IPS-18c (cell line): ENCODE measurements around the gene ACTG1.

ENCODE experiments used
- H3K4me3 ChIP-seq: 2 replicates; pipeline ENCODE4 v1.7.0; 2013; ENCODE audit warnings: low read depth, mild to moderate bottlenecking, low read length, moderate library complexity; ENCODE audit not compliant: insufficient read depth
- H3K9me3 ChIP-seq: one replicate; pipeline ENCODE4 v1.6.1; 2013; ENCODE audit warnings: mild to moderate bottlenecking, low read length, moderate library complexity; ENCODE audit not compliant: control insufficient read depth, insufficient read depth

Gene ACTG1

DNA sequence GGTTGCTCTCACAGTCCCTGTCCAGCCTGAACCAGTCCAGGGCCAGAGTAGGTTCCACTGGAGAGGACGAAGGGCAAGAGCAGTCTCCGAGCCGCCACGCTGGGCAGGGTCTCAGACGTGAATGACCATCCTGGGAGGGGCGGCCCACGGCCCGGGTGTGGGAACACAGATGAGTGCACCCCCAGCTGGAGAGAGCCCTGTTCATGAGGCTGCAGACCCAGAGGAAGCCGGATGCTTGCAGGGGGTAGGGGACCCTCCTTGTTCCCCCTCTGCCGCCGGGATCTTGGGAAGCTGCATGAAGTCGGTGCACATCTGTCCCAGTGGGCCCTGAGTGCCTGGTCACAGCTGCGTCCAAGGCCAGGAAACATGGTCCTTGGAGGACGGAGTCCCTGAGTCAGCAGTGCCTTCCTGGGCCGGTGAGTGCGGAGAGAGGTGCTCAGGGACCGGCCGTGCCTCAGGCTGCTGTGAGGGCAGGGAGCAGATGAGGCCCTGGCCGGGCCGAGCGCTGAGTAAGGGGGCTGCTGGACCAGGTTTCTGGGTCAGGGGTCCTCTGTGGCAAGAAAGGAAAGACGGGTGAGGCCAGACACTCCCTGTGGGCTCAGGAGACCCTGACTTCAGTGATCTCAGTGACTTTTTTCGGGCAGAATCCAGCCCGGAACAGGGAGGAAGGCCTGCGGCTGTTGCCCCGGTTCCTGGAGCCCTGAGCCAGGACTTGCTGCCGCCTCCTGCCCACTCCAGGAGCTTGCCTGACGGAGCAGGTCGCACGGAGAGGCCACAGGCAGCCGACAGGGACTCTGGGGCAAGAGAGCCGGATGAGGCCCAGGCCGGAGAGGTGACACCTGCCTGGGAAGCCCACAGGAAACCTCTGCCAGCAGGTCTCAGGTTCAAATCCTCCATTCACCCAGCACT lies 45.8 kb downstream of the ACTG1 start:
- Histone ChIP-seq H3K9me3 (no peaks in the 10 kb centered on the region), H3K4me3 (no peak overlapping the region)

DNA sequence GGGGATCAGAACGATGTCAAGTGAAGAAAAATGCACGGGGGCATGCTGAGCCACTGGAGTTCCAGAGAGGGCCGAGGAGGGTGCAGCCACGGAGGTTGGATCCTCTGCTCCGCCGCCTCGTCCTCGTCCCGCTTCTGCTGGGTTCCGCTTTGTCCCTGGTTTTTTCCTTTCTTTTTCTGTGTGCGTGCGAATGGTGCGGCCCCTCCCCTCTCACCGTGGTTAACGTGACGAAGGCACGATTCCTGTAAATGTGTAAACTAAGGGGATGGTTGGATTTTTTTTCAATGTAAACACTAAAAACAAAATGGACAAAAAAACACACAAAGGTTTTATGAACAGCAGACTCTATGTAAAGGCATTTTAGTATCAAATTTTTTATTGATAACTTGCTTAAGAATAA lies 46.7 kb downstream of the ACTG1 start:
- no peak overlapping the region for H3K4me3 ChIP-seq
- no peaks in the 10 kb centered on the region for H3K9me3 ChIP-seq

DNA sequence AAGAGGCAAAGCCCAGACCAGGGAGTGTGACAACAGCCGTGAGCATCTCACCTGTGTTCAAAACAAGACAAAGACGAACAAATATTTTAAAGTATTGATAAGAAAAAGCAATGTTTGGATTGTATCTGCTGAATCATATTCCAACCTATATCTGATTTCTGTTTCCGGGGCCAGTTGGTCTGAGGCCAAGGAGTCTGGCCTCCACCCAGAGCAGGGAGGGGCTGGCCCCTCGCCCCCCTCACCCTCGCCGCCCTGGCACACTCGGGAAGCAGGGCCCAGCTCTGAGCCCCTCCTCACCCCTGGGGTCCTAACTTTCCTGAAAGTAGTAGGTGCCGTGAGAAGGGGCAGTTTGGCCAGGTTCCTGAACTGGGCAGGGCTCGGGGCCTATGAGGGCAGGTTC lies 48.0 kb downstream of the ACTG1 start:
- Histone ChIP-seq H3K4me3 (no peak overlapping the region), H3K9me3 (no peaks in the 10 kb centered on the region)

DNA sequence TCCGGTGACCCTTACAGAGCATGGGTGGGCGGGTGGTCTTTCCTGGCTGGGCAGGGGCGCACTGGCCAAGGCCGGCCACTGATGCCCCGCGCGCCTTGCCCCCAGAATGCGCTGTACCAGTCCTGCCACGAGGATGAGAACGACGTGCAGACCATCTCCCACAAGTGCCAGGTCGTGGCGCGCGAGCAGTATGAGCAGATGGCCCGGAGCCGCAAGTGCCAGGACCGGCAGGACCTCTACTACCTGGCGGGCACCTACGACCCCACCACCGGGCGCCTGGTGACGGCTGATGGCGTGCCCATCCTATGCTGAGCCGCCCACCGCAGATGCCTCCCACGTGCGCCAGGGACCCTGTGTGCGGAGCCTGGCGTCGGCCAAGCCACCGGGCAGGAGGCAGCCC lies 49.1 kb downstream of the ACTG1 start:
- no peak overlapping the region for H3K4me3 ChIP-seq
- no peaks in the 10 kb centered on the region for H3K9me3 ChIP-seq

DNA sequence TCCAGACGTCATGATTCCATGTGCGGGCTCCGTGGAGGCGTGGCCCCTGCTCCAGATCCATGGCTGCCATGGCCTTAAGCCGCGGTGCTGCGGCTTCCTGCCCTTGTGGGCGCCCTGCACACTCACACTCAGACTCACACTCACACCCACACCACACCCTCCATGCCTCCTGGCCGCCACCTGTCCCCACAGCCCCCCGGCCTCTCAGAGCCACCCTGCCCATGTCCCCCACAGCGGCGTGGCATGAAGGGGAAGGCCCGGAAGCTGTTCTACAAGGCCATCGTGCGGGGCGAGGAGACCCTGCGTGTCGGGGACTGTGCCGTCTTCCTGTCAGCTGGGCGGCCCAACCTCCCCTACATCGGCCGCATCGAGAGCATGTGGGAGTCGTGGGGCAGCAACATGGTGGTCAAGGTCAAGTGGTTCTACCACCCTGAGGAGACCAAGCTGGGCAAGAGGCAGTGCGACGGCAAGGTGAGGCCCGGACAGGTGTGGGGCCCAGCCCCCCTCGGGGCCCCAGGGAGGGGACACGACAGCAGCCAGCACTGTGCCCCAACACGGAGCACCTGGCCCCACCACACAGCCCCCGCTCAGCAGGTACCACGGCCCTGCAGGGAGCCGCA lies 50.0 kb downstream of the ACTG1 start:
- no peaks in the 10 kb centered on the region for H3K9me3 ChIP-seq

DNA sequence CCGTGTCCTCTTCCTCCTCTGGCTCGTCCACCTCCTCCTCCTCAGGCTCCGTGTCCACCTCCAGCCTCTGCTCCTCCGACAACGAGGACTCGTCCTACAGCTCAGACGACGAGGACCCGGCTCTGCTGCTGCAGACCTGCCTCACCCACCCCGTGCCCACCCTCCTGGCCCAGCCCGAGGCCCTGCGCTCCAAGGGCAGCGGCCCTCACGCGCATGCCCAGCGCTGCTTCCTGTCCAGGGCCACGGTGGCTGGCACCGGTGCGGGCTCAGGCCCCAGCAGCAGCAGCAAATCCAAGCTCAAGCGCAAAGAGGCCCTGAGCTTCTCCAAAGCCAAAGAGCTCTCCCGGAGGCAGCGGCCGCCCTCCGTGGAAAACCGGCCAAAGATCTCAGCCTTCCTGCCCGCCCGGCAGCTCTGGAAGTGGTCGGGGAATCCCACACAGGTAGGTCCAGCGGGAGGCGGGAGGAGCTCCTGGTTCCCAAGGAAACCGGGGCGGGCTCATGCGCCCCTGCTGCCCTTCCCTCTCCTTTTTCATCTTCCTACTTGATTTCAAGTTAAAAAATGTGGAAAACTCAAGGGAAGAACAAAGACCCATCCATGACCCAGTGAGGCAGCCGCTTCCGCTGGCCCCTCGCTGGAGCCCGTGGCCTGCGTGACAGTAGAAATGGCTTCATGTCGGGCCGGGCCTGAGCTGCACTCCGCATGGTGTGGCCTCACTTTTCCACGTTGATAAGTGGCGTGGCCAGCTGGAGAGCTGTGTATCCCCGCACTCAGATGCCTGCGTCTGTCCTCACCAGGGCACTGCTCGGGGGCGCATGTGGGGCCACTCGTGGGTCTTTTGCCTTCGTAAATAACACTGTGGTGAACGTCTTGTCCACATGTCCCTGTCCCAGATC lies 50.7 kb downstream of the ACTG1 start:
- Histone ChIP-seq H3K9me3 (no peaks in the 10 kb centered on the region), H3K4me3 (no peak overlapping the region)

More for the DNA sequence above, 50.0 kb downstream of the ACTG1 start:
- H3K4me3 ChIP-seq: no peak overlapping the region

DNA sequence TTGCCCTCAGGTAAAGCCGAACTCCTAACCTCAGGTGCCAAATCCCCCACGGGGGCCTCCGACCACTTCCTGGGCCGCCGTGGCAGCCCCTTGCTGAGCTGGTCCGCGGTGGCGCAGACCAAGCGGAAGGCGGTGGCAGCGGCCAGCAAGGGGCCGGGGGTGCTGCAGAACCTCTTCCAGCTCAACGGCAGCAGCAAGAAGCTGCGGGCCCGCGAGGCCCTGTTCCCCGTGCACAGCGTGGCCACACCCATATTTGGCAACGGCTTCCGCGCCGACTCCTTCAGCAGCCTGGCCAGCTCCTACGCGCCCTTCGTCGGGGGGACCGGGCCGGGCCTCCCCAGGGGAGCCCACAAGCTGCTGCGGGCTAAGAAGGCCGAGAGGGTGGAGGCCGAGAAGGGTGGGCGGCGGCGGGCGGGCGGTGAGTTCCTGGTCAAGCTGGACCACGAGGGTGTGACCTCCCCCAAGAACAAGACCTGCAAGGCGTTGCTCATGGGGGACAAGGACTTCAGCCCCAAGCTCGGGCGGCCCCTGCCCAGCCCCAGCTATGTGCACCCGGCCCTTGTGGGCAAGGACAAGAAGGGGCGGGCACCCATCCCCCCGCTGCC lies 51.6 kb downstream of the ACTG1 start:
- Histone ChIP-seq H3K4me3 (no peak overlapping the region), H3K9me3 (no peaks in the 10 kb centered on the region)
